Endothelial cell of umbilical vein (primary cell): Measurements from ENCODE around the gene SFTPB. TPM values are rescaled to one million over a fixed set of nuclear protein-coding genes. Genes with fewer than 3 reads are reported as not detected.

Experiments
- BruUV-seq: library from RNA; stranded (reverse); fragments of 400-500 nt; replicated peaks from 2 replicates; lab custom pipeline; 2021; lab: Mats Ljungman, UMichigan
- CTCF ChIA-PET: fragments of 300-600, 350-600 bp; sonication (Branson Sonifier 250); formaldehyde crosslinking; loops from one replicate; lab custom pipeline; 2021; ENCODE audit warnings: antibody characterized with exemption, inconsistent platforms; lab: Charles Lee
- POLR2A ChIA-PET: fragments of 300-600, 350-600 bp; sonication (Branson Sonifier 250); formaldehyde crosslinking; loops from one replicate; lab custom pipeline; 2021; ENCODE audit warnings: antibody characterized with exemption, inconsistent platforms; lab: Charles Lee
- DNase-seq: peaks from one replicate; pipeline ENCODE4 v3.0.0-alpha.2; 2011; ENCODE audit warnings: low read depth, low spot score
- FAIRE-seq: peaks from 2 replicates; lab custom pipeline; 2011; peaks lifted over from hg19 to GRCh38; lab: Jason Lieb, UNC
- H2AFZ ChIP-seq: 2 replicates; pipeline ENCODE4 v1.6.0; 2012; ENCODE audit warnings: low read depth, low read length, control low read depth, inconsistent platforms
- H3K27ac ChIP-seq: 2 replicates; pipeline ENCODE4 v1.5.1; 2011; ENCODE audit warnings: low read depth, mild to moderate bottlenecking, control low read depth, low read length, moderate library complexity; ENCODE audit not compliant: insufficient read depth
- H3K27me3 ChIP-seq, 2 experiments: 2 replicates each; pipeline versions ENCODE4 v1.6.0 to v1.6.1; 2011; ENCODE audit warnings: low read length in 2 of 2, mixed read lengths in 1 of 2; ENCODE audit not compliant: control insufficient read depth in 2 of 2, insufficient read depth in 2 of 2
- H3K36me3 ChIP-seq, 2 experiments: 2 replicates in 1 of 2; 3 replicates in 1 of 2; pipeline ENCODE4 v1.5.1; 2011; ENCODE audit warnings: low read length in 2 of 2, mild to moderate bottlenecking in 1 of 2, moderate library complexity in 1 of 2; ENCODE audit not compliant: control insufficient read depth in 2 of 2, insufficient read depth in 2 of 2; ENCODE audit errors: extremely low read depth in 1 of 2
- H3K4me1 ChIP-seq: 3 replicates; pipeline ENCODE4 v1.5.1; 2011; ENCODE audit warnings: mild to moderate bottlenecking, low read length; ENCODE audit not compliant: control insufficient read depth, insufficient read depth; ENCODE audit errors: extremely low read depth
- H3K4me2 ChIP-seq: 2 replicates; pipeline ENCODE4 v1.6.1; 2011; ENCODE audit warnings: low read length, control low read depth, mixed read lengths; ENCODE audit not compliant: insufficient read depth
- H3K4me3 ChIP-seq, 3 experiments: fragments of 200-600 bp in 1 of 3; sonication (generic), shearing (Covaris generic) in 1 of 3; replicated peaks in 1 of 3; 2 replicates each; pipeline ENCODE4 v1.5.1; 2011 to 2016; ENCODE audit warnings: control low read depth in 3 of 3, low read length in 3 of 3, mild to moderate bottlenecking in 2 of 3, inconsistent platforms in 1 of 3, low read depth in 1 of 3, moderate library complexity in 1 of 3; ENCODE audit not compliant: insufficient read depth in 1 of 3
- H3K79me2 ChIP-seq: 2 replicates; pipeline ENCODE4 v1.6.0; 2012; ENCODE audit warnings: low read length, inconsistent platforms; ENCODE audit not compliant: control insufficient read depth, insufficient read depth
- H3K9ac ChIP-seq: replicated peaks from 2 replicates; pipeline ENCODE3; 2011; ENCODE audit warnings: low read length, control low read depth; ENCODE audit not compliant: insufficient read depth; ENCODE audit errors: extremely low read depth
- H3K9me1 ChIP-seq: replicated peaks from 3 replicates; pipeline ENCODE4 v1.6.0; 2011; ENCODE audit warnings: mild to moderate bottlenecking, low read length; ENCODE audit not compliant: control insufficient read depth, insufficient read depth; ENCODE audit errors: extremely low read depth
- H3K9me3 ChIP-seq: replicated peaks from 2 replicates; pipeline ENCODE4 v1.5.1; 2012; ENCODE audit warnings: low read length, inconsistent platforms; ENCODE audit not compliant: control insufficient read depth, insufficient read depth
- H4K20me1 ChIP-seq: replicated peaks from 2 replicates; pipeline ENCODE3; 2011; ENCODE audit warnings: mild to moderate bottlenecking, low read length; ENCODE audit not compliant: control insufficient read depth, insufficient read depth; ENCODE audit errors: extremely low read depth
- CTCF ChIP-seq, 2 donors: IDR thresholded peaks; 1 replicate in 1 of 2; 2 replicates in 1 of 2; pipeline ENCODE4 v1.5.1; 2011; ENCODE audit warnings: low read length in 2 of 2, mild to moderate bottlenecking in 2 of 2, moderate library complexity in 2 of 2, control low read depth in 1 of 2, inconsistent platforms in 1 of 2, low read depth in 1 of 2; ENCODE audit not compliant: insufficient read depth in 1 of 2; ENCODE audit errors: extremely low read depth in 1 of 2
- EZH2 ChIP-seq: IDR thresholded peaks from 2 replicates; pipeline ENCODE4 v1.6.1; 2012; ENCODE audit warnings: borderline replicate concordance, low read depth, mild to moderate bottlenecking, moderate library complexity, low read length, inconsistent platforms; ENCODE audit not compliant: severe bottlenecking
- FOS ChIP-seq: IDR thresholded peaks from 2 replicates; pipeline ENCODE4 v1.6.1; 2011; ENCODE audit warnings: mild to moderate bottlenecking, low read length, moderate library complexity, borderline replicate concordance; ENCODE audit not compliant: insufficient read depth
- GATA2 ChIP-seq: IDR thresholded peaks from 2 replicates; pipeline ENCODE4 v1.7.0; 2011; ENCODE audit warnings: low read depth, mild to moderate bottlenecking, moderate library complexity, mixed read lengths, low read length; ENCODE audit not compliant: insufficient read length, insufficient read depth
- JUN ChIP-seq: IDR thresholded peaks from 2 replicates; pipeline ENCODE4 v1.6.1; 2011; ENCODE audit warnings: borderline replicate concordance, low read depth; ENCODE audit not compliant: insufficient read length, insufficient read depth
- MAX ChIP-seq: IDR thresholded peaks from 2 replicates; pipeline ENCODE4 v1.6.1; 2011; ENCODE audit not compliant: insufficient read depth, insufficient read length
- MYC ChIP-seq: IDR thresholded peaks from one replicate; pipeline ENCODE4 v1.6.1; 2011; ENCODE audit warnings: mild to moderate bottlenecking, low read depth, low read length
- POLR2A ChIP-seq: IDR thresholded peaks from 2 replicates; pipeline ENCODE4 v1.6.1; 2012; ENCODE audit warnings: low read depth, mild to moderate bottlenecking, control low read depth, low read length
- POLR2AphosphoS5 ChIP-seq: IDR thresholded peaks from 2 replicates; pipeline ENCODE4 v1.6.1; 2012; ENCODE audit warnings: low read depth, mild to moderate bottlenecking, control low read depth, low read length, moderate library complexity; ENCODE audit not compliant: insufficient read depth
- dilution Hi-C: fragments of 300-500 bp; cut with MboI; formaldehyde crosslinking; loops from one replicate; pipeline ENCODE4 v1.15.0; 2019; ENCODE audit warnings: low sequenced_read_pairs; ENCODE audit not compliant: extremely low pct_ligation_motif_present
- intact Hi-C: fragments of 100-400 bp; cut with micrococcal nuclease; formaldehyde crosslinking; loops from one replicate; pipeline ENCODE4 v1.10.0; 2022
- polyA plus RNA-seq, 4 experiments: library from polyadenylated mRNA; depleted of rRNA in 3 of 4; stranded (reverse) in 3 of 4; unstranded in 1 of 4; fragments of >200 nt; gene quantifications; 2 replicates each; pipeline versions ENCODE4 v1.2.1 to v1.2.3, GENCODE V29; 2011 to 2012; ENCODE audit warnings: missing spikeins in 1 of 4
- total RNA-seq: library from RNA; stranded (reverse); gene quantifications from 2 replicates; pipeline ENCODE4 v1.2.3, GENCODE V29; 2021

The SFTPB gene
- total and polyA plus RNA-seq, 2 donors (not counting 3 experiments of a cell fraction or from before 2014, with no cell fraction given): not detected

GRCh38 chr2:85663594-85664565 lies 4.1 kb downstream of the SFTPB start:
- Histone ChIP-seq H3K9me3 (no peaks in the 10 kb centered on the region), H3K36me3 (no peaks in the 10 kb centered on the region), H4K20me1 (no peaks in the 10 kb centered on the region), H3K27me3 (no peaks in the 10 kb centered on the region), H3K4me1 (peaks cover 23% of the 10 kb centered on the region), H3K4me2 (no peak overlapping the region), H3K79me2 (no peaks in the 10 kb centered on the region), H3K9ac (no peak overlapping the region), H3K27ac (no peak overlapping the region), H3K9me1 (no peaks in the 10 kb centered on the region), H2AFZ (no peak overlapping the region), H3K4me3 (no peak overlapping the region)
- DNase-seq: no peak
- TF ChIP-seq GATA2: no peak
- TF ChIP-seq MYC: no peak
- TF ChIP-seq JUN: no peak
- no peak for TF ChIP-seq FOS
- TF ChIP-seq CTCF (IDR thresholded peaks at IDR 0.05; ENCODE audit: extremely low read depth in 1 of 2, insufficient read depth in 1 of 2, low read depth in 1 of 2, low read length in 2 of 2): no peak
- no peak for TF ChIP-seq POLR2A
- no peak for TF ChIP-seq EZH2
- no peak for TF ChIP-seq MAX
- no peak for TF ChIP-seq POLR2AphosphoS5
- ChIA-PET POLR2A (no interaction called here), CTCF (interaction anchor here (0.6 to 1.5 kb wide), 5 partner anchors 11 to 44 kb away, joined by 3 to 6 read pairs (median 4); no protein-coding TSS in a partner anchor)
- FAIRE-seq: no peak
- intact Hi-C loops: no loop called here
- dilution Hi-C loops: no loop called here
- no TSS peak for BruUV-seq
